ENCODE results near the gene MAGI2. TPM values are rescaled to one million over a fixed set of nuclear protein-coding genes. Genes with fewer than 3 reads are reported as not detected.

The MAGI2 gene
- polyA plus RNA-seq, 1 experiment: 0.81 TPM

DNA sequence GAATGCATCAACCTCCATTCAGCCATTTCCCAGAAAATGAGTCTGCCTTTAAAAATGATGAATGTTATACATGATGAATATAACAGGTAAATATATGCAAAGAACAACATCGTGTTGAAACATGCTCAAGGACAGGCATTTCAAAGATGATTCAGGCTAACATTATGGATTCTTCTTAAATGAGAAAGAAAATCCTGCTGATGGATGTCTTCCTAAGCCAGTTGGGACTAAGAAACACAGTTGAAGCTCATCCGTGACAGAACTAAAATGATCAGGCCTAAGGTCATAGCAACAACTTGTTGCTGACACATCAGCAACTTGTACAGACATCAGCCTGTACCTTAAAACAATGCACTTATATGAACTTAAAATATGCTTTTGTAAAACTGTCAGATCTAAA, 267.9 kb downstream of the MAGI2 start:
- ChIA-PET CTCF (interaction anchor here (1.2 kb wide), 1 partner anchor 10 kb away, joined by 3 read pairs; no protein-coding TSS in a partner anchor), POLR2A (no interaction called here)
- no peak overlapping the region for H3K4me3 ChIP-seq (ENCODE audit: low read depth, low read length)
- DNase-seq (ENCODE audit: low read depth): no peak
- no peaks in the 10 kb centered on the region for H3K27me3 ChIP-seq (ENCODE audit: control insufficient read depth, insufficient read depth, low read length)
- H3K36me3 ChIP-seq (ENCODE audit: control insufficient read depth, insufficient read depth, low read length): no peaks in the 10 kb centered on the region
- TF ChIP-seq, protein P1, sequence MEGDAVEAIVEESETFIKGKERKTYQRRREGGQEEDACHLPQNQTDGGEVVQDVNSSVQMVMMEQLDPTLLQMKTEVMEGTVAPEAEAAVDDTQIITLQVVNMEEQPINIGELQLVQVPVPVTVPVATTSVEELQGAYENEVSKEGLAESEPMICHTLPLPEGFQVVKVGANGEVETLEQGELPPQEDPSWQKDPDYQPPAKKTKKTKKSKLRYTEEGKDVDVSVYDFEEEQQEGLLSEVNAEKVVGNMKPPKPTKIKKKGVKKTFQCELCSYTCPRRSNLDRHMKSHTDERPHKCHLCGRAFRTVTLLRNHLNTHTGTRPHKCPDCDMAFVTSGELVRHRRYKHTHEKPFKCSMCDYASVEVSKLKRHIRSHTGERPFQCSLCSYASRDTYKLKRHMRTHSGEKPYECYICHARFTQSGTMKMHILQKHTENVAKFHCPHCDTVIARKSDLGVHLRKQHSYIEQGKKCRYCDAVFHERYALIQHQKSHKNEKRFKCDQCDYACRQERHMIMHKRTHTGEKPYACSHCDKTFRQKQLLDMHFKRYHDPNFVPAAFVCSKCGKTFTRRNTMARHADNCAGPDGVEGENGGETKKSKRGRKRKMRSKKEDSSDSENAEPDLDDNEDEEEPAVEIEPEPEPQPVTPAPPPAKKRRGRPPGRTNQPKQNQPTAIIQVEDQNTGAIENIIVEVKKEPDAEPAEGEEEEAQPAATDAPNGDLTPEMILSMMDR (IDR thresholded peaks at IDR 0.05; ENCODE audit: insufficient read depth, low read depth, low read length): no peak

DNA sequence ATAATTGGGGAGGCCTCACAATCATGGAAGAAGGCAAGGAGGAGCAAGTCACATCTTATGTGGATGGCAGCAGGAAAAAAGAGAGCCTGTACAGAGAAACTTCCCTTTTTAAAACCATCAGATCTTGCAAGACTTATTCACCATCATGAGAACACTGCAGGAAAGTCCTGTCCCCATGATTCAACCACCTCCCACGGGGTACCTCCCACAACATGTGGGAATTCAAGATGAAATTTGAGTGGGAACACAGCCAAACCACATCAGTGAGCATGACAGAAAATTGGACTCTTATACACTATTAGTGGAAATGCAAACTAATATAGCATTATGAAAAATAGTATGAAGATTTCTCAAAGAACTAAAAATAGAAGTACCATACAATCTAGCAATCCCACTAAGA, 271.2 kb downstream of the MAGI2 start:
- ChIA-PET POLR2A (no interaction called here), CTCF (no interaction called here)
- Histone ChIP-seq H3K27me3 (ENCODE audit: control insufficient read depth, insufficient read depth, low read length) (no peaks in the 10 kb centered on the region), H3K4me3 (ENCODE audit: low read depth, low read length) (no peak overlapping the region), H3K36me3 (ENCODE audit: control insufficient read depth, insufficient read depth, low read length) (no peaks in the 10 kb centered on the region)
- DNase-seq (ENCODE audit: low read depth): peak; percentile 17
- TF ChIP-seq, protein P1 (IDR thresholded peaks at IDR 0.05; ENCODE audit: insufficient read depth, low read depth, low read length): no peak

DNA sequence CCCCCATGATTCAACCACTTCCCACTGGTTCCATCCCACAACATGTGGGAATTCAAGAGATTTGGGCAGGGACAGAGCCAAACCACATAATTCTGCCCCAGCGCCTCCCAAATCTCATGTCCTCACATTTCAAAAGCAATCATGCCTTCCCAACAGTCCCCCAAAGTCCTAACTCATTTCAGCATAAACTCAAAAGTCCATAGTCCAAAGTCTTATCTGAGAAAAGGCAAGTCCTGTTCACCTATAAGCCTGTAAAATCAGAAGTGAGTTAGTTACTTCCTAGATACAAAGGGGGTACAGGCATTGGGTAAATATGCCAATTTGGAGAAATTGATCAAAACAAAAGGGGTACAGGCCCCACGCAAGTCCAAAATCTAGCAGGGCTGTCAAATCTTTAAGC, 272.9 kb downstream of the MAGI2 start:
- CTCF ChIA-PET: no interaction called here
- Histone ChIP-seq H3K36me3 (ENCODE audit: control insufficient read depth, insufficient read depth, low read length) (no peaks in the 10 kb centered on the region), H3K4me3 (ENCODE audit: low read depth, low read length) (no peak overlapping the region), H3K27me3 (ENCODE audit: control insufficient read depth, insufficient read depth, low read length) (no peaks in the 10 kb centered on the region)
- DNase-seq (ENCODE audit: low read depth): no peak
- POLR2A ChIA-PET: no interaction called here
- TF ChIP-seq, protein P1 (IDR thresholded peaks at IDR 0.05; ENCODE audit: insufficient read depth, low read depth, low read length): no peak

DNA sequence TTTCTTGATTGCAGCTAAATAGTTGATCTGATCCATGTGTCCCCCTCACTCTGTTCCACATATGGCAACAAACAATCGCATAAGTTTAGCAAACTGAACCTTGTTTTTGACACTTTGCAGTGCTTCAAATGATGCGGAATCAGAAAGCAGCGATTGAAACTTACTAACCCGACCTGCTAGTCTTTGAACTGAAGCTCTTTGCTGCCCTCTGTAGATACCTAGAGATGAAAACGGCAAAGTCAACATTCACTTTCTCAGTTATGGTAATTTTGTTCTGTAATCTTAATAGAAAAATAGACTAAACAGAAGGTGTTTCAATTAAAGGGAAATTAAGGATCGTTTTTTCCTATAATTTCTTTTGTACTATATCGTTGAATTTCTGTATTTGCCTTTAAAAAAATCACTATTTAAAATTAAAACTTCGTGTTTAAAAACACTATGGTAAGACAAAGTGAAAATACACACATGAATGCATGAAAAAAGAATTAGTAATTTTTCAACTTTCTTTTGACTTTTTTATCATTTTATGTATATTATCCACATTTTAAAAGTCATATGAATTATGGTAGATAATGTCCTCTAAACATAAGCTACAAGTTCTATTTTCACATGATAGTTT, 276.5 kb downstream of the MAGI2 start:
- POLR2A ChIA-PET: no interaction called here
- H3K36me3 ChIP-seq (ENCODE audit: control insufficient read depth, insufficient read depth, low read length): no peaks in the 10 kb centered on the region
- TF ChIP-seq, protein P1 (IDR thresholded peaks at IDR 0.05; ENCODE audit: insufficient read depth, low read depth, low read length): peak; percentile 72
- no peak for DNase-seq (ENCODE audit: low read depth)
- no peaks in the 10 kb centered on the region for H3K27me3 ChIP-seq (ENCODE audit: control insufficient read depth, insufficient read depth, low read length)
- no peak overlapping the region for H3K4me3 ChIP-seq (ENCODE audit: low read depth, low read length)
- CTCF ChIA-PET: interaction anchor here (0.5 to 2.4 kb wide), 20 partner anchors 9 to 1205 kb away, joined by 3 to 10 read pairs (median 3); no protein-coding TSS in a partner anchor

DNA sequence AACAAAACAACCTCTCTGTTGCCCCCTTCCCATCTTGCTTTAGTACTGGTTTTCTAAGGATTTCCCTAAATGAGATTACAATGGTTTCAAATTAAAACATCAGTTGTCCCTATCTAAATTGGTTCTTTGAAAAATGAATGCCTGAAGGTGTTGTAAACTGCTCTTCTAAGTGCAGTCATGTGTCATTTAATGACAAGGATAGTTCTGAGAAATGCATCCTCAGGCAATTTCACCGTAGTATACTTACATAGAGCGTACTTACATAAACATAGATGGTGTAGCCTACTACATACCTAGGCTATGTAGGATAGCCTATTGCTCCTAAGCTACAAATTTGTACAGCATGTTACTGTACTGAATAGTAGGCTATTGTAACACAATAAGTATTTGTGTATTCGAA, 278.1 kb downstream of the MAGI2 start:
- no peaks in the 10 kb centered on the region for H3K36me3 ChIP-seq (ENCODE audit: control insufficient read depth, insufficient read depth, low read length)
- TF ChIP-seq, protein P1 (IDR thresholded peaks at IDR 0.05; ENCODE audit: insufficient read depth, low read depth, low read length): no peak
- CTCF ChIA-PET: interaction anchor here (0.9 to 2.4 kb wide), 5 partner anchors 10 to 1040 kb away, joined by 3 to 10 read pairs (median 3); no protein-coding TSS in a partner anchor
- H3K4me3 ChIP-seq (ENCODE audit: low read depth, low read length): no peak overlapping the region
- DNase-seq (ENCODE audit: low read depth): no peak
- H3K27me3 ChIP-seq (ENCODE audit: control insufficient read depth, insufficient read depth, low read length): no peaks in the 10 kb centered on the region
- POLR2A ChIA-PET: no interaction called here

All from BJ (cell line).